ENCODE measurements around the gene PPP1R16B. TPM values are rescaled to one million over a fixed set of nuclear protein-coding genes. Genes with fewer than 3 reads are reported as not detected.
"Not testable (repeated sequence)": the region's sequence is repeated elsewhere in the genome, so short reads cannot be mapped to it uniquely, and the experiment has no call there.

PPP1R16B gene
- total RNA-seq, 6 donors from 2014 or later = 7.4 to 16.8 (median 8.8) TPM

- no peak for DNase-seq
- Histone ChIP-seq H3K4me1 (peaks cover 0 to 7% (median 5%) of the 10 kb centered on the region in 4 donors), H3K36me3 (no peaks in the 10 kb centered on the region), H3K27me3 (no peaks in the 10 kb centered on the region), H3K9me3 (no peaks in the 10 kb centered on the region), H3K4me3 (no peak overlapping the region), H3K27ac (no peak overlapping the region)
- no peak for ATAC-seq (ENCODE audit: low FRiP score in 2 of 2)
- TF ChIP-seq POLR2A (IDR thresholded peaks at IDR 0.05) (no peak), EP300 (IDR thresholded peaks at IDR 0.05) (no peak), CTCF (IDR thresholded peaks at IDR 0.05) (no peak), POLR2AphosphoS5 (IDR thresholded peaks at IDR 0.05) (no peak)
- 95% methylated on average over 5 of the region's 5 CpGs for WGBS, 2 donors
Observed at GRCh38 chr20:38957235-38957876, 151.9 kb downstream of the PPP1R16B start.

- ATAC-seq (ENCODE audit: low FRiP score in 2 of 2) = no peak
Observed at GRCh38 chr20:38957915-38958485, 152.5 kb downstream of the PPP1R16B start.

GRCh38 chr20:38960187-38960687 lies 154.7 kb downstream of the PPP1R16B start:
- H3K27ac ChIP-seq; H3K4me3 ChIP-seq; H3K27me3 ChIP-seq; H3K36me3 ChIP-seq; DNase-seq; ATAC-seq (ENCODE audit: low FRiP score in 2 of 2); H3K9me3 ChIP-seq: not testable (repeated sequence)
- WGBS, 2 donors = 82 to 95% methylated on average over 9 of the region's 9 CpGs
- peaks cover 9 to 14% (median 14%) of the 10 kb centered on the region in 4 donors for H3K4me1 ChIP-seq

More at GRCh38 chr20:38957915-38958485, 152.5 kb downstream of the PPP1R16B start:
- no peak for TF ChIP-seq CTCF (IDR thresholded peaks at IDR 0.05)
- TF ChIP-seq POLR2AphosphoS5 (IDR thresholded peaks at IDR 0.05) = no peak
- TF ChIP-seq EP300 (IDR thresholded peaks at IDR 0.05) = no peak
- no peak for TF ChIP-seq POLR2A (IDR thresholded peaks at IDR 0.05)
- no peak overlapping the region for H3K27ac ChIP-seq
- no peaks in the 10 kb centered on the region for H3K9me3 ChIP-seq
- WGBS, 2 donors = 91 to 92% methylated on average over 8 of the region's 8 CpGs
- H3K4me3 ChIP-seq = no peak overlapping the region
- no peaks in the 10 kb centered on the region for H3K27me3 ChIP-seq
- DNase-seq = no peak
- H3K4me1 ChIP-seq = peaks cover 4 to 11% (median 9%) of the 10 kb centered on the region in 4 donors
- no peaks in the 10 kb centered on the region for H3K36me3 ChIP-seq

GRCh38 chr20:38961530-38962043 lies 156.1 kb downstream of the PPP1R16B start:
- Histone ChIP-seq H3K27ac (peak overlapping the region; percentile 55 to 90 (median 86)), H3K36me3 (peaks cover 0 to 5% (median 0%) of the 10 kb centered on the region in 4 donors), H3K27me3 (no peaks in the 10 kb centered on the region), H3K4me3 (peak overlapping the region; percentile 54 to 94 (median 89)), H3K9me3 (no peaks in the 10 kb centered on the region), H3K4me1 (peaks cover 9 to 14% (median 14%) of the 10 kb centered on the region in 4 donors)
- DNase-seq (no peak), ATAC-seq (ENCODE audit: low FRiP score in 2 of 2) (no peak)
- TF ChIP-seq CTCF (IDR thresholded peaks at IDR 0.05) (no peak), POLR2A (IDR thresholded peaks at IDR 0.05) (no peak), POLR2AphosphoS5 (IDR thresholded peaks at IDR 0.05) (no peak), EP300 (IDR thresholded peaks at IDR 0.05) (no peak)
- 15 to 16% methylated on average over 11 to 16 of the region's 16 CpGs for WGBS, 2 donors

Data from upper lobe of left lung (tissue), 6 donors.